ENCODE results near the gene NT5C1B.

DNA sequence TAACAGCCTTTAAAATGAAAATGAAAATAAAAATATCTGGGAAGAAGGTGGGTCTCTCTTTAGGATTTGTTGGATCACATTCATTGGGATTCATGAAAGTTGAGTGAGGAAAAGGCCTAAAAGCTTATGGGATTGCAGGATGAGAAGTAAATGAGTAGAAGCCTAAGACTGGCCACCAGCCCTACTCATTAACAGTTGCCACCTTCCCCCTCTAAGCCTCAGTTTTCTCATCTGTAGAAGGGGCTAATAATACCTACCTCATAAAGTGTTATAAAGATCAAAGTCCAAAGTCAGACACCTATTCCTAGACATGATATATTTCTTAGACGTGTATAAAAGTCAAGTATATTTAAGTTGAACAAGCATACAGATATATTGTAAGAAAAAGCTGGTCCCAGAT, 52.7 kb downstream of the NT5C1B start:
- TF ChIP-seq EZH2phosphoT487 (IDR thresholded peaks at IDR 0.05; ENCODE audit: borderline replicate concordance) = no peak
- TF ChIP-seq CTCF (conservative IDR thresholded peaks at IDR 0.05; ENCODE audit: low read length) = no peak
